HepG2 (cell line): ENCODE data around the gene PCP4L1. TPM values are rescaled to one million over a fixed set of nuclear protein-coding genes. Genes with fewer than 3 reads are reported as not detected.

Source experiments
- ATAC-seq: fragments of 200-7000 bp; cut with Tn5 transposase; 3 replicates; pipeline ENCODE4 v1.9.1; 2020; ENCODE audit warnings: mild to moderate bottlenecking, moderate library complexity
- BruUV-seq: library from RNA; stranded (reverse); fragments of 400-500 nt; replicated peaks from 2 replicates; lab custom pipeline; 2021; lab: Mats Ljungman, UMichigan
- CTCF ChIA-PET: fragments of 300-600 bp; formaldehyde crosslinking; extraction: SDS; loops from one replicate; lab custom pipeline; 2021; ENCODE audit warnings: low total read pairs, inconsistent platforms, low intra/inter-chr PET ratio; lab: Yijun Ruan, JAX
- POLR2A ChIA-PET: fragments of 350-600 bp; sonication (Branson Sonifier 250); formaldehyde crosslinking; loops from one replicate; lab custom pipeline; 2020; ENCODE audit warnings: antibody characterized with exemption, inconsistent platforms; lab: Yijun Ruan, JAX
- DNase-seq: peaks from one replicate; pipeline ENCODE4 v3.0.0-alpha.2; 2015; ENCODE audit warnings: low spot score
- FAIRE-seq: peaks from 3 replicates; lab custom pipeline; 2011; peaks lifted over from hg19 to GRCh38; lab: Jason Lieb, UNC
- H2AFZ ChIP-seq: one replicate; pipeline ENCODE4 v1.6.1; 2011; ENCODE audit warnings: low read length, inconsistent platforms
- H3K27ac ChIP-seq: fragments of 300-600 bp; 3 replicates; pipeline ENCODE4 v1.8.0; 2011; ENCODE audit warnings: mixed run types, mild to moderate bottlenecking, mixed read lengths, low read length, inconsistent platforms; ENCODE audit not compliant: insufficient read depth; ENCODE audit errors: extremely low read length
- H3K27me3 ChIP-seq, 2 experiments: fragments of 200-600 bp in 1 of 2; 2 replicates in 1 of 2; 3 replicates in 1 of 2; pipeline versions ENCODE4 v1.6.0 to v1.8.0; 2011; ENCODE audit warnings: low read length in 2 of 2, mild to moderate bottlenecking in 2 of 2, moderate library complexity in 2 of 2, inconsistent platforms in 1 of 2; ENCODE audit not compliant: insufficient read depth in 2 of 2, control insufficient read depth in 1 of 2
- H3K36me3 ChIP-seq, 2 experiments: fragments of 200-600 bp in 1 of 2; replicated peaks in 1 of 2; 2 replicates in 1 of 2; 3 replicates in 1 of 2; pipeline versions ENCODE4 v1.5.1 to v1.8.0; 2011; ENCODE audit warnings: low read length in 2 of 2, inconsistent platforms in 1 of 2; ENCODE audit not compliant: insufficient read depth in 2 of 2, control insufficient read depth in 1 of 2
- H3K4me1 ChIP-seq: 2 replicates; pipeline ENCODE4 v1.5.1; 2012; ENCODE audit warnings: low read length, inconsistent platforms; ENCODE audit not compliant: insufficient read depth
- H3K4me2 ChIP-seq: 2 replicates; pipeline ENCODE4 v1.6.0; 2011; ENCODE audit warnings: low read depth, low read length, inconsistent platforms
- H3K4me3 ChIP-seq, 3 experiments: fragments of 200-600 bp in 1 of 3; sonication (generic), shearing (Covaris generic) in 1 of 3; replicated peaks in 1 of 3; 2 replicates each; pipeline ENCODE4 v1.5.1; 2011 to 2016; ENCODE audit warnings: low read length in 3 of 3, inconsistent platforms in 2 of 3, low read depth in 2 of 3, mild to moderate bottlenecking in 2 of 3, control low read depth in 1 of 3, mixed read lengths in 1 of 3; ENCODE audit not compliant: insufficient read depth in 1 of 3
- H3K79me2 ChIP-seq: one replicate; pipeline ENCODE4 v1.6.1; 2011; ENCODE audit warnings: low read length, inconsistent platforms; ENCODE audit not compliant: insufficient read depth
- H3K9ac ChIP-seq: 2 replicates; pipeline ENCODE4 v1.6.0; 2011; ENCODE audit warnings: mild to moderate bottlenecking, low read depth, low read length, inconsistent platforms; ENCODE audit not compliant: insufficient read depth
- H3K9me3 ChIP-seq: 2 replicates; pipeline ENCODE4 v1.5.1; 2012; ENCODE audit warnings: mild to moderate bottlenecking, low read length
- H4K20me1 ChIP-seq: 2 replicates; pipeline ENCODE4 v1.6.0; 2011; ENCODE audit warnings: inconsistent platforms, mild to moderate bottlenecking, low read length, moderate library complexity; ENCODE audit not compliant: insufficient read depth
- ELK4 ChIP-seq: sonication (generic); formaldehyde crosslinking; IDR thresholded peaks from 2 replicates; pipeline ENCODE4 v1.9.0; 2021; ENCODE audit warnings: missing genetic modification reagents, borderline replicate concordance
- FOXC1 ChIP-seq: sonication (generic); formaldehyde crosslinking; IDR thresholded peaks from 2 replicates; pipeline ENCODE4 v1.8.0; 2022; ENCODE audit warnings: mild to moderate bottlenecking, missing genetic modification reagents, borderline replicate concordance
- JUND ChIP-seq: sonication (generic); formaldehyde crosslinking; IDR thresholded peaks from 2 replicates; pipeline ENCODE4 v1.8.0; 2022; ENCODE audit warnings: mild to moderate bottlenecking, missing genetic modification reagents
- SP2 ChIP-seq: sonication (generic); formaldehyde crosslinking; IDR thresholded peaks from 2 replicates; pipeline ENCODE4 v1.5.1; 2020; ENCODE audit warnings: mild to moderate bottlenecking, missing genetic modification reagents
- TFE3 ChIP-seq: IDR thresholded peaks from 2 replicates; pipeline ENCODE4 v1.6.1; 2016
- ZBTB49 ChIP-seq: sonication (generic); formaldehyde crosslinking; IDR thresholded peaks from 2 replicates; pipeline ENCODE4 v1.4.0; 2020; ENCODE audit warnings: missing genetic modification reagents, borderline replicate concordance
- ZNF318 ChIP-seq: sonication (generic); formaldehyde crosslinking; IDR thresholded peaks from 2 replicates; pipeline ENCODE4 v1.4.0; 2020; ENCODE audit warnings: mild to moderate bottlenecking, missing genetic modification reagents
- ZNF652 ChIP-seq: IDR thresholded peaks from 2 replicates; pipeline ENCODE4 v1.6.1; 2016; ENCODE audit warnings: low read depth, borderline replicate concordance
- WGBS: methylation state at CpG from one replicate; pipeline ENCODE4 v1.1.6; 2017; ENCODE audit warnings: low lambda C conversion rate; 5-methylcytosine and 5-hydroxymethylcytosine counted together
- in situ Hi-C: cut with HindIII; loops from 2 replicates; pipeline ENCODE4 v1.10.0; 2017; ENCODE audit warnings: low pct_unique_long_range_greater_than_20kb; ENCODE audit not compliant: extremely low pct_ligation_motif_present
- intact Hi-C: fragments of 100-400 bp; cut with micrococcal nuclease; formaldehyde crosslinking; loops from one replicate; pipeline ENCODE4 v1.10.0; 2022; ENCODE audit not compliant: unreplicated experiment
- polyA plus RNA-seq, 8 experiments: library from polyadenylated mRNA; depleted of rRNA in 3 of 8; stranded (reverse) in 7 of 8; unstranded in 1 of 8; fragments of >200 nt; fragmentation: Illumina TruSeq in 4 of 8; extraction: Trizol in 4 of 8; gene quantifications; 2 replicates each; pipeline versions ENCODE4 v1.2.1 to v1.2.3, GENCODE V29; 2011 to 2016; ENCODE audit warnings: low read depth in 4 of 8, missing spikeins in 1 of 8, mixed read lengths in 1 of 8; ENCODE audit not compliant: insufficient read depth in 1 of 8
- total RNA-seq, 5 experiments: library from RNA; depleted of rRNA; stranded (reverse); fragments of >200 nt; fragmentation: Illumina TruSeq; extraction: Trizol; gene quantifications; 2 replicates each; pipeline ENCODE4 v1.2.3, GENCODE V29; 2016; ENCODE audit warnings: low read depth in 1 of 5

PCP4L1 gene
- total and polyA plus RNA-seq, 2 of the 13 experiments (the other 11 are each of a cell fraction or from before 2014, with no cell fraction given): 0.28 TPM; not detected in 1

GRCh38 chr1:161225178-161225533 is 33.4 kb upstream of the PCP4L1 start:
- ATAC-seq (peak; percentile 3), FAIRE-seq (no peak), DNase-seq (peak; percentile 55)
- in situ Hi-C loops (loop anchor here (5.0 to 10.0 kb wide), 2 partner anchors 67 to 160 kb away; no protein-coding TSS in a partner anchor), intact Hi-C loops (loop anchor here (1.0 to 5.0 kb wide), 3 partner anchors 22 to 87 kb away; partner anchors contain the start of genes NDUFS2 and SDHC)
- BruUV-seq: no TSS peak
- no peaks in the 10 kb centered on the region for H3K9me3 ChIP-seq
- ChIA-PET POLR2A (interaction anchor here (0.7 to 12.5 kb wide), 23 partner anchors 9 to 204 kb away, joined by 3 to 357 read pairs (median 6); partner anchors contain the start of genes ADAMTS4, CFAP126, DEDD and F11R), CTCF (interaction anchor here (2.0 to 3.7 kb wide), 2 partner anchors 16 to 66 kb away, joined by 22 to 36 read pairs; no protein-coding TSS in a partner anchor)
- H2AFZ ChIP-seq: no peak overlapping the region
- 3% methylated on average over 7 of the region's 7 CpGs for WGBS
- peak overlapping the region; percentile 99 for H3K27ac ChIP-seq
- H3K9ac ChIP-seq: peak overlapping the region; percentile 96
- peaks cover 62% of the 10 kb centered on the region for H3K4me1 ChIP-seq
- no peaks in the 10 kb centered on the region; a peak in 1 of 5 replicates for H3K27me3 ChIP-seq
- peak overlapping the region; percentile 80 for H3K4me2 ChIP-seq
- H3K79me2 ChIP-seq: peaks cover 32% of the 10 kb centered on the region
- H3K36me3 ChIP-seq: peaks cover 13 to 39% of the 10 kb centered on the region in 2 experiments
- H3K4me3 ChIP-seq: peak overlapping the region; percentile 38 to 81 (median 54)
- peaks cover 11% of the 10 kb centered on the region for H4K20me1 ChIP-seq
- peak; percentile 94 for TF ChIP-seq ZNF652 (CRISPR knock-in tag)
- TF ChIP-seq TFE3 (CRISPR knock-in tag): 0 out of 2 replicates have a peak, but pooled peaks have one; percentile 6
- TF ChIP-seq FOXC1: no peak
- no peak for TF ChIP-seq ELK4 (CRISPR knock-in tag)
- no peak for TF ChIP-seq SP2
- no peak for TF ChIP-seq ZBTB49 (CRISPR knock-in tag)
- no peak for TF ChIP-seq ZNF318
- no peak for TF ChIP-seq JUND (CRISPR knock-in tag)
